Stimulated activated CD4-positive, alpha-beta T cell treated with anti-CD3 and anti-CD28 coated beads, Interleukin-2, amount 100 ng/mL, for 24 hours (primary cell): ENCODE data around the gene ADAM19.

ENCODE experiments used
- DNase-seq, 2 donors: peaks; one replicate each; pipeline ENCODE4 v3.0.0-alpha.2; 2020

The ADAM19 gene

DNA sequence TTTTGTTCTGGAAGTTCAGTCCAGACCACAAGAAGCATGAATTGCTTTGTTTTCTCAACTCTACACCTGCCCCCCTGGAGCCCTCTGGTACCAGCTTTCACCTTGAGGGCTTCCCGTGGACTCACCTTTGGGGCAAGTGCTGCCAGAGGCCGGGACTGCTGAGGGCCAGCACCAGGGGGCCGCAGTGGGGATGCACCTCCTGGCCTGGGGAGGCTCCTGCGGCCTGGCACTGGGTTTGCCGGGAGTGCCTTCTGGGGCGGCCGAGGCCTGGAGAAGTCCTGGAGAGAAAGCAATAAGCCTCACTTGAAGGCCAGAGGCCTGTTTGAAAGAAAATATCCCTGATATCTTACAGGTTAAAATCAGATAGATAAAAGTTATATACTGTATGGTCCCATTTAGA, 93.9 kb downstream of the ADAM19 start:
- no peak for DNase-seq

- no peak for DNase-seq
Observed at GRCh38 chr5:157481265-157481664, 94.3 kb downstream of the ADAM19 start.

DNA sequence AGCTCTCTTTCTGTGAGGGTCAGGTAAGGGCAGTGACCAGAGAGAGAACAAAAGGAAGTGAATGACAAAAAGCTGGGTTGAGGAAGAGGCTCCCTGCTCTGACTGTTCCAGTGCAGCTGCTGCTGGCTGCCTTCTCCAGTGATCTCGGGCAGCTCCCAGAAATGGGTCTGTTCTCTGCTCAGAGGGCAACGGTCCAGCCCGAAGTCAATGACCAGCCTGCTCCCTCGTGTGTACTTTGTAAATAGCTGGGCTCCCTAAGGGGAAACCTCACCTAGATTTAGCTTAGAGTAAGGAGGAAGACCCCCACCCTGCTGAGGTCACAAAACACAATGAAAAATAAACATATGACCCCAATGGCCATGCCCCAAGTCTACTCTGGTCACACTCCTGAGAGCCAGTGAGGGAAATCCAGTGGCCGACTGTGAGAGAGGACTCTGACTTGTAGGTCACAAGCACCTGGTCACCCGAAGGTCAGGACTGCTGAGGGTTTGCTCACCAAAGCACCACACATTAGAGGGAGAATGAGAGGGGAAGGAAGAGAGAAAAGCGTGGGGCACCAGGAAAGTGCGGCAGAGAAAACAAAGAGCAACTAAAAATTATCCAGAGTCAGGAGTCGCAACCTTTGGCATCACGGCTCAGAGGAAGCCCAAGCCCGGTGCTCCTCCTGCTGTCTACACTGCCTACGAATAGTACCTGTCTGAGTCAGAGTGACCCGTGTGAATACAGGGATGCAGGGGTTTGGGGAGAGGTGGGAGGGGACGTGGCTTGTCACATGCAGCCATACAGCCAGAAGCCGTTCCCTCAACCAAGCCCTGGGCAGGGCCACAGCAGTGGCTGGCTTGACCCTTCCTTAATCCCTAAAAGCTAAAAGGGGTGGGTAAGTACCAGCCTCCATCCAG, 95.7 kb downstream of the ADAM19 start:
- no peak for DNase-seq

- DNase-seq = no peak
Observed at GRCh38 chr5:157479166-157479565, 96.4 kb downstream of the ADAM19 start.

GRCh38 chr5:157478726-157479125, 96.8 kb downstream of the ADAM19 start:
- no peak for DNase-seq

GRCh38 chr5:157477814-157478494, 97.6 kb downstream of the ADAM19 start:
- no peak for DNase-seq

GRCh38 chr5:157476702-157477408, 98.7 kb downstream of the ADAM19 start:
- DNase-seq = no peak

- no peak for DNase-seq
Observed at GRCh38 chr5:157475432-157475831, 100.1 kb downstream of the ADAM19 start.

- no peak for DNase-seq
Observed at GRCh38 chr5:157473383-157474320, 101.9 kb downstream of the ADAM19 start.

GRCh38 chr5:157471709-157472108, 103.9 kb downstream of the ADAM19 start:
- DNase-seq = peak; percentile 21 to 40

- no peak for DNase-seq
Observed at GRCh38 chr5:157470631-157471030, 104.9 kb downstream of the ADAM19 start.

GRCh38 chr5:157469687-157470086, 105.9 kb downstream of the ADAM19 start:
- no peak for DNase-seq

DNA sequence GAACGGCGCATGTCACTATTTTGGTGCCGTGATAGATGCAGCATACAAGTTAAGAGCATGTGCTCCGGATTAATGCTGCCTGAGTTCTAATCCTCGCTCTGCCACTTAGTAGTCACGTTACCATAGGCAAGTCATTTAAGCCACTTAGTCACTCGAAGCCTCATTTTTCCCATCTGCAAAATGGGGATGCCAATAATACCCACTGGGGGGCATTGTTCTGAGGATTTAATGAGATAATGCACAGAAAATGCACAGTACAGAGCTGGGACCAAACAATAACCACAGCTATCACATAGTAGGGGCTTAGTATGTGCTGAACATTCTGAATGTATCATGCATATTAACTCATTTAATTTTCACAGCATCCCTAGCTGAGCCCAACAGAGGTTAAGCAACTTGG, 106.5 kb downstream of the ADAM19 start:
- no peak for DNase-seq

DNA sequence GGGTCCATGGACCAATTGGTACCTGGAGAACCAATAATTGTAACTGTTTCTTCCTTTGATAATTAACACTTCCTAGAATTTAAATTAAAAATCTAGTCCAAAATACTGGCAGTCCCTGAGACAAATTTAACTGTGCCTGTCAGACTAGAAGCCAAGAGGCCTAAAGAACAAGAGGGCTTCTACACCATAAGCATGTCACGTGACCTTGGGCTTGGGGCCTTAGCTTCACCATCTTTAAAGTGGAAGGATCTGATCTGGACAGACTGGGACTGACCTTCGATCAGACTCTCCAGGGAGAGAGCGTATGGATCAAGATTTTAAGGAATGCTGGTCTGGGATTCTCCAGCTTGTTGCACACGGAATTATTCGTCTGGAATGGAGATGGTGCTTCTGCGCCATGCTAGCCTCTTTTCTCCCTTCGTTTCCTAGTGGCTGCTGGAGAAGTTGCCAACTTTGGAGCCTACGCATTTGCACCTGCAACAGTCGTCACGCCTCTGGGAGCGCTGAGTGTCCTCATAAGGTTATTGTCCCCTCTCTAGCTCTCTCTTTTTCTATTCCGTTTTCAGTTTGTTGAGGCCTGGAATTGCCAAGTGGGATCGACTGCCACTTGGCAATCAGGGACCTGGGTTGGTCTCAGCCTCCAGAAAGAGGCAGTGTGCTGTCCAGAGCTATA, 107.1 kb downstream of the ADAM19 start:
- no peak for DNase-seq

DNA sequence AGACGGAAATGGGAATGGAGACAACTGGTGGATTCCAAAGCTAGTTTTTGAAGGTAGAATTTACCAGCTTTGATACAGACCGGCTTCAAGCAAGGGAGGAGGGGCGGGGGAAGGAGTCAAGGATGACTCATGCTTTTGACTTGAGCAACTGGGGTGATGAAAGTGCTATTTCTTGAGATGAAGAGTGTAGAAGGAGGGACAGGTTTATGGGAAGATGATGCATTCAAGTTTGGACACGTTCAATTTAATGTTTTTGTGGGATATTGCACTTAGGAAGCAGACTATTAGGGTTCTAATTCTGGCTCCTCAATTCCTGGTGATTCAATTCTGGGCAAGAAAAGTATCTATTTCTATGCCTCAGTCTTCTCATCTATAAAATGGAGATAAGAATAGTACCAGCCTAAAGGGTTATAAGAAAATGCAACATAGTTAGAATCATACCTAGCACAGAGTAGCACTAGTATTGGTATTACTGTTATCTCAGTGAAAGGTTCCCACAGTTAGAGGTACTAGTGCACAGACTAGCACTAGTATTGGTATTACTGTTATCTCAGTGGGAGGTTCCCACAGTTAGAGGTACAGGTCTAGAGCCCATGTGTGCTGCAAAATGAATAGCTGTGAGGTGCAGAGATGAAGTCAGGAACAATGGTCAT, 110.9 kb downstream of the ADAM19 start:
- peak; percentile 69 to 71 for DNase-seq

DNA sequence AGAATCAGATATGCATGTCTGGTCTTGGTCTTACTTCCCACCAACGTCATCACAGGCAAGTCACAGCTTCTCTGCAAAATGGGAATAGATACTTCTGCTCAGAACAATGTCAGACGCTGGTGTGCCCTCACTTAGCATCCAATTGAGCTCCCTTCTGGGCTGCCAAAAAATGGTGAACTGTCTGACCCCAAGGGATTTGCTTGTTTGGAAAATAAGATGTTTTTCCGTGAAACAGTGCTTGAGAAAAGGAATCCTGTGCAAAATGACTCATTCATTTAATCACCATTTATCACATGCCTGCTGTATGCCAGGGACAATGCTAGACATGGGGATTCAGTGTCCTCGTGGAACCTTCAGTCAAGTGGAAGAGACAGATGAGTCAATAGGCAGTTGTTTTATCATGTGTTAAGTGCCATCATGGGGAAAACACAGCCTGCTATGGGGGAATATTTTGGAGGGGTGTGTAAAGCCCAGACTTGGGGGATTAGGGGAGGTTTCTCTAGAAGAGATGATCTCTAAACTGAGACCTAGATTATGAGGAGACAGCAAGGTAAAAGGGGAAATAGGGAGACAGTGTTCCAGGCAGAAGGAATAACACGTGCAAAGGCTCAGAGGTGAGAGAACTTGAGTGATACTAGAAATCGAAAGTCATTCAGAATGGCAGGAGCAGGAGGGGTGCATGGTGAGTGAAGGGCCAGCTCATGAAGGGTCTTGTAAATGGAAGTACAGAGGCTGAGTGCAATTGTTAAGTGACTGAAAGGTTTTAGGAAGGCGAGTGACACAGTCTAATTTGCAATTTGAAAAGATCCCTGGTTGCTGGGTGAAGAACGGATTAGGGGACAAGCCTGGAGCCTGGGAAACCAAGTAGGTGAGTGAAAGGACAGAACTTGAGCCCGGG, 111.7 kb downstream of the ADAM19 start:
- no peak for DNase-seq

DNA sequence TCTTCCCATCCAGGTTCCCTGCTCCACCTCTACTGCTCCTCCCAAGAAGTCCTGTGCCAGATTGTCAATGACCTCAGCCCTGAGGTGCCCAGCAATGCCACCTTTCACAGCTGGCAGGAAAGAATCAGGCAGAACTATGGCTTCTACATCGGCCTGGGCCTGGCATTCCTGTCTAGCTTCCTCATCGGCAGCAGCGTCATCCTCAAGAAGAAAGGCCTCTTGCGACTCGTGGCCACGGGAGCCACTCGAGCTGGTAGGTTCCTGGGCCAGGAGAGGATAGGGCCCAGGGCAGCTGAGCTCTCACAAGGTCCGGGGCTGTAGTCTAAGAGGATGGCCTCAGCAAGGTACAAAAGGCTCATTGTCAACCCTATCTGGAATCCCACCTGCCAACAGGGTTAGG, 112.5 kb downstream of the ADAM19 start:
- no peak for DNase-seq

DNA sequence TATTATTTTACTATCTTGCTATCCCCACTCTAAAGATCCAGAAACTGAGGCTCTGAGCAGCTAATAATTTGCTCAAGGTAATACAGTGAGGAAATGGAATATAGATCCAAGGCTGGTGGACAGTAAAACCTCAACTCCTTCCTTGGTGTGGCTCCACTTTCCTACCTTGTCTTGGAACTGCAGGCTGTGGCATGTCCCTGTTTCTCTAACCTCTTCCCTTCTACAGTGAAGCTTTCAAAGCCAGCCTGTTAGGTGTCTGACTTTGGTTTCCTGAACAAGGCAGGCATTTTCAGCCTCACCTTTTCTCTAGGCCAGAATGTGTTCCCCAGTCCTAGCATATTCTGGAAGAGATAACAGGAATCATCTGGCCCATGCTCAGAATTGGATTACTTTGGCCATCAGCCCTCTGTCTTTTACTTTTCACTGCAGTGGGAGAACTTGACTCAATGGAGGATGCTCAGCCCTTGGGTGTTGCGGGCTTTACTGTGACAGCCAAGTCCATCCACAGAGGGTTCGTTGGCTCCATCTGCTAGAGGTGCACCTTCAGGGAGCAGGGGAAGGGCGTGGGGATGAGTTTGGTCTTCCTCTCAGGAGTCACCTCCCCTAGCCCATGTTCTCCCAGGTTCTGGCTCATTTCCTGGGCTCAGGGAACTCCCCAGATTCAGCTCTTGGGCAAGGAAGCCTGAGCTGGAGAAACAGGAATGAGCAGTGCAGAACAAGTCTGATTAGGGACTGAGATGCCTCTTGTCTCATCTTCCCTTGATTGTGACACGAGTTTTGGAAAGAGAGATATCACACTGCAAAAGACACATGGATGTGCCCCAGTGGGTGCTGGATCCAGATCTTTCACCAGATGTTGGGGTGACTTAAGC, 114.4 kb downstream of the ADAM19 start:
- no peak for DNase-seq
